ENCODE measurements around the gene MAN2A2.

GRCh38 chr15:90959028-90959595, 56.0 kb downstream of the MAN2A2 start:
- TF ChIP-seq POLR2A (IDR thresholded peaks at IDR 0.05) (no peak), CTCF (IDR thresholded peaks at IDR 0.05) (no peak), POLR2AphosphoS5 (IDR thresholded peaks at IDR 0.05) (no peak), EP300 (IDR thresholded peaks at IDR 0.05) (no peak)

Data from stomach (tissue), 4 donors.